D341Med (cell line): ENCODE measurements around the gene WIZ.

ENCODE experiments used
- DNase-seq: peaks from one replicate; pipeline ENCODE4 v3.0.0; 2012; ENCODE audit warnings: low spot score

The WIZ gene

DNA sequence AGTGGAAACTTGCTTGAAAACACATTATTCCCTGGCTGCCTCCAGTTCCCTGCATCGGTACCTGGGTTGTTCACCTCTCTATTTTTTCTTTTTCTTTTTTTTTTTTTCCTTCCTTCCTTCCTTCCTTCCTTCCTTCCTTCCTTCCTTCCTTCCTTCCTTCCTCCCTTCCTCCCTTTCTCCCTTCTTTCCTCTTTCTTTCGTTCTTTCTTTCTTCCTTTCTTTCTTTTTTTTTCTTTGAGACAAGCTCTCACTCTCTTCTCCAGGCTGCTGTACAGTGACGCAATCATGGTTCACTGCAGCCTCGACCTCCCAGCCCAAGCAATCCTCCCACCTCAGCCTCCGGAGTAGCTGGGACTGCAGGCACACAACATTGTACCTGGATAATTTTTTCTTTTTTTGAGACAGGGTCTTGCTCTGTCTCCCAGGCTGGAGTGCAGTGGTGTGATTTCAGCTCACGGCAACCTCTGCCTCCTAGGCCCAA is 18.0 kb upstream of the WIZ start:
- DNase-seq = no peak

DNA sequence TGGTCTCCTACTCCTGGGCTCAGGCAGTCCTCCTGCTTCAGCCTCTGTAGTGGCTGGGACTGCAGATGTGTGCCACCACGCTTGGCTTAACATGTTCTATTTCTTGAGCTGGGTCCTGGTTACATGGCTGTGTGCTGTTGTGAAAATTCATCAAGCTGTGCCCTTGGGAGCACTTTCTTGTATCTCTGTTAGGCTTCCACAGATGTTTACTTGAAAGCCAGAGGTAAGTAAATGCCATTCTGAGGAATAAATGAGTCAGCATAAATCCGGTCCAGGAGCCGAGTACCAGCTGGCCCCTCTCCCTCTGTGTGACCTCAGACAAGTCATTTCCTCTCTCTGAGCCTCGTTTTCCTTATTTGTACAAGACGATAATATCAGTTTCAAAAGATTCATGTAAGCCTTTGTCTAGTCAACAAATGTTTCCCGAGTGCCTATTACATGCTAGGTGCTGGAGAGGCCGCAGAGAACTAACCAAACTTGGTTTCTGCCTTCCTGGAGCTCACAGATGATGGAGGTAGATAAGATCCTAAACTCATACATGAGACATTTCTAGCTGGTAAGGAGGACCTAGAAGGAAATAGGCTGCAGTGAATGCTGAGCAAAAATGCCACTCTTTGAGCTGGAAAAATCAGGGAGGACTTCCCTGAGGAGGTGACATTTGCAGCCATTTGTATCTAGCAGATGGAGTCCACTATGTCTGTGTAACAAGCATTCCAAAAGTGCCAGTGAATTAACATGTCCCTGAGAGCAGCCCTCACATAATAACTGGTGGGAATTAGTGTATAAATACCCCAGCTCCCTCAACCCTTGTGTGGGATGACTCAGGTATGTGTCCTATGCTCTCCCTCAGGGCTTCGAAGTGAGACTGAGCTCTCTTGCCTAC is 17.3 kb upstream of the WIZ start:
- DNase-seq = no peak

DNA sequence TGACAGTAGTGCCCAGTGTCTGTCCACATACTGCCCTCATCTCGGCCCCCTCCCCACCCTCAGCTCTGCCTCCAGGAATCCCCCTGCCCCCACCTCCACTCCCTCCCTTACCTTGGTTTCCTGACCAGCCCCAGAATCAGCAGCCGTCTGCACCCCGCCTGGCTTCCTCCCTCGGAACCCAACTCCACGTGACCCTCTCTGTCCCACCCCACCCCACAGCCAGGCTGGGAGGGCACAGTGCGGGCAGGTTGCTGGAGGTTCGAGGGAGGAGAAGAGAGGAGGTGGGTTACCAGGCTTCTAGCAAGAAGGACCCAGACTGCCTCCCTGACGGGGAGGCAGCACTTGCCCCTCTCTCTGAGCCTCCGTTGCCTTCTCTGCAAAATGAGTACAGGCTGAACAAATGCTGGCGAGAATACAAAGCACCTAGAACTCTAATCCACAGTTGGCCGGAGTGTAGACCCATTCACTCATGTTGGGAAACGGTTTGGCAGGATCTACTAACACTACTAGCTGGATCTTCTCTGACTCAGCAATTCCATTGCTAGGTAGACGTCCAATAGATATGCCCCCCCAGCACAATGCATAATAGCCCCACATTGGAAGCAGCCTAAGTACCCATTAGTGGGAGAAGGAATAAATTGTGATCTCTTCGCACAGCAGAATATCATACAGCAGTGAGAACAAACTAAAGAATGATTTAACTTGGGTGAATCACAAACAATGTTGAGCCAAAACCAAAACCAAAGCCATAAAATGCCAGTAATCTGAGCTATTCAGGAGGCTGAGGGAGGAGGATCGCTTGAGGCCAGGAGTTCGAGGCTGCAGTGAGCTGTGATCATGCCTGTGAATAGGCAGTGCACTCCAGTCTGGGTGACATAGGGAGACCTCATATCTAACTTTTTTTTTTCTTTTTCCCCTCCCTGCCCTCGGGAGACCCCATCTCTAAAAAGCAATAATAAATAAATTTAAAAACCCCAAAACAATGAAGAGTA is 14.9 kb upstream of the WIZ start, which contains the start of gene RASAL3:
TSS of gene RASAL3 (minus strand) at position 151 of the 992 bp plus-strand sequence. CDS start 186 bp downstream, outside the sequence.
- DNase-seq = no peak

- DNase-seq = no peak
These were observed 14.2 kb upstream of the WIZ start for GRCh38 chr19:15463861-15464371.

- DNase-seq = no peak
These were observed 11.9 kb upstream of the WIZ start for GRCh38 chr19:15461694-15462093.

DNA sequence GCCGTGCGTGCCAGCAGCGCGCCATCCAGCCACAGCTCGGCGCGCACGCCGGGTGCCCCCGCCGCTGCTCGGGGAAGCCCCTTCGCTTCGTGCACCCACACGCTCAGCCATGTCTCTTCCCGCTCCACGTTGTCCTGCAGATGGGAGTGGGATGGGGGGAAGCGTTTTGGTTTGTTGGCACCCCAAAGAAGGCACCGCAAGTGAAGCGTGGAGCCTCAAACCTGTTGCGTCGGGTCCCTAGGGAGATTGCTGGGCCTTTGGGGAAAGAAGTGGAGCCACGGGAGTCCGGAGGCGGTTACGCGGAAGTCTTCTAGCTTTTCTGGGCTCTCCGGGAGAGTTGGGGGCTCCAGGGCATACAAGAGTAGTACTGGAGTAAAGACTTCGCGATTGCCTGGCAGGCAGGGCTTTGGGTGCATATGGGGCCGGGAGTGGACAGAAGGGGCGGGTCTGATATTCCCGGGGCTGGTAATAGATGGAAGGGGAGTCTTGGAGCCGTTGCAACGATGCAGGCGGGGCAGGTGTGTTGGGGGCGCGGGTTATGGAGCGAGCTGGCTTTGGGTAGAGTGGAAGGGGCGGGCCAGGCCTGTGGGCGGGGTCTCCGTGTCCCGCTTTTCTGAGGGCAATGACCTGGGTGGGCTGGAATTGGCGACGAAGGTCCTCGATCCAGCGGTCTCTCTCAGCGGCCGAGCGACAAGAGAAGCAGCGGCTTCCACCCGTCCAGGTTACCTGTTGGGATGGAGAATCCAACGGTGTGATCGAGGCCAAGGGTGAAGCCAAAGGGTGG is 8.1 kb upstream of the WIZ start:
- no peak for DNase-seq

- DNase-seq = peak; percentile 70
These were observed 7.3 kb upstream of the WIZ start for GRCh38 chr19:15456871-15457700.

- DNase-seq = no peak
These were observed 6.7 kb upstream of the WIZ start for GRCh38 chr19:15456441-15456840.

DNA sequence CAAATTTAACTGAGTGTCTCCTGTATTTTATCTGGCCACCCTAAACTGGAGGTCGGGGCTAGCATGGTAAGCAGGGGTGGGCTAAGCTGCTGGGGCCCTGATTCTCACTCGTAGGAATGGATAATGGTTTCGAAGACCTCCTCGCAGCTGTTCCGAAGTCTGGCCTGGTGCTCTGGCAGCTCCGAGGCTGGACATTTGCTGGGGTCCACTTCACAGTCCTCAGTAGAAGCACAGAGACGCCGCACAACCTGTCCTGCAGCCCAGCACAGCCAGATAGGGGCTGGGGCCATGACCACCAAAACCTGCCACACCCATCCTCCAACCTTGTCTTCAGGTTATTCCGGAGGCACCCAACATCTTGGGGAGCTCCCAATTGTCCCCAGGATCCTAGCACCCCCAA is 6.2 kb upstream of the WIZ start:
- no peak for DNase-seq

- no peak for DNase-seq
These were observed 4.4 kb upstream of the WIZ start for GRCh38 chr19:15453906-15454860.

GRCh38 chr19:15453091-15453578 is 3.4 kb upstream of the WIZ start:
- no peak for DNase-seq

DNA sequence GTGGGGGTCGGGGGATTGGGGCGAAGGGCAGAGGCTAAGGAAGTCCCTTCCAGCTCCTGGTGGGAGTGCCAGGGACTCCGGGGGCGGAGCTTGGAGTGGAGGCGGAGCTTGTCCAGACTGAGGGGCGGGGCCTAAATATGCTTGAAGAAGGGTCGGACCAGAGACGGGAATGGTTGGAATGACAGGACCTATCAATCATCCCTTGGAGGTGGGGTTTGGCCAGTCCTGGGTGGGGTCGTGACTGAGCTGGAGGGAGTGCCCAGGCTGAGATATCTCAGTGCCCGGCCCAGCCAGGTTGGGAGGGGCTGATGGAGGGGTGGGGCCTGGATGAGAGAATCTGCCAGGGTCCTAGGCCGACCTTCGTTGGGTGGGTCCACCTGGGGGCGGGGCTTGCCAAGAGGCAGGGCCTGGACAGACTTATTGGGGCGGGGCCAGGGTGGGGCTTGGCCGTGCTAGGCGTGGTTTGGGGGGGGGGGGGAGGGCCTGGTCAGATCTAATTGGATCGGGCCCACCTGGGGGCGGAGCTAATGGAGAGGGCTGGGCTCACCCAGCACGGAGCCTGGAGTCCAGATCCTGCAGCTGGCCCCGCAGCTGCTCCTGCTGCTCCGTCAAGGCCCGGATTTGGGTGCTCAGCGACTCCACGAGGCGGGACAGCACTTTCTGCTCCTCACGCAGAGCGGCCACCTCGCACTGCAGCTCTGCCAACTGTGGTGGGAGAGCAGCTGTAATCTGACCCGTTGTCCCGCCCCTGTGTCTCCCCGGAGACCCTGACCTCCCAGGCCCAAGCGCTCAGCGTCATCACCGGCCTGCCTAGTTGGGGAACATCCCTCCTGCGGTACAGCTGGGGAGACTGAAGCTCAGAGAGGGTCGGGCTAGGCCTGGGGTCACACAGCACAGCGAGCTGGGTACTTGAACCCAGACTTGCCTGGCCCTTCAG is 2.6 kb upstream of the WIZ start:
- peak; percentile 86 for DNase-seq

- DNase-seq = no peak
These were observed 753 bp upstream of the WIZ start for GRCh38 chr19:15450528-15450890.

DNA sequence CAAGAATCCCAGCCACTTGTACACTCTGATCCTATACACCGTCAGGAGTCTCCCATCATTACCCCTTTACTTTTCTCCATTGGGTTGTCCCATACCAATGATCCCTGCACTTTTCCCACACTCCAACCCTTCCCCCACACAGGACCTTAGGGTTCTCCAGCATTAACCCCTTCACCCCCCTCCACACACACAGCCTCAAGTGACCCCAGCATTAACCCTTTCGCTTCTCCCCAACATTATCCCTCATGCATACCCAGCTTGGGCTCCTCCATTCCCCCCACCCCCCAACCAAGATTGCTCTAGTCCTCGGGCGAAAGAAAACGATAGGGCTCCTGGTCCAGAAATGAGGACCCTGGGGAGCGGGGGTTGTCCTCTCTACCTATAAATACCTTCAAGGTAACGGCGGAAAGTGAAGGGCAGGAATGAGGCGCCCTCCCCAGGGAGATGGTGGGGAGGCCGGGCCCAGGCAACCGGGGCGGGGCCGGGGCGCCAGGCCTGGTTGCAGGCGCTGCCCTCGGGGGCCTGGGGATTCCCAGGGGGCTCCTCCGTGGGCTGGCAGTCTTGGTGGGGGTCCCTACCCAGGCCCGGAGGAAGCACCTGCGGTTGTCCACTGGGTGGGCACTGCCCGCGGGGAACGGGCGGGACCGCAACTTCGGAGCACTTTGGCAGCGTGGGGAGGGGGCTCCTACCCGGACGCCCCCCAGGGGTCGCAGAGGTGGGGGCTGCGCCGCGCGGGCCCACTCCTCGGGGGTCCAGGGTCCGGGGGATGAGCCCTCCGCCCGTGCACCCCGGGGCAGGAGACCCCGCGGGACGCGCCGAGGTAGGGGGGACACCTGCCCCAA is 757 bp downstream of the WIZ start:
- DNase-seq = no peak

DNA sequence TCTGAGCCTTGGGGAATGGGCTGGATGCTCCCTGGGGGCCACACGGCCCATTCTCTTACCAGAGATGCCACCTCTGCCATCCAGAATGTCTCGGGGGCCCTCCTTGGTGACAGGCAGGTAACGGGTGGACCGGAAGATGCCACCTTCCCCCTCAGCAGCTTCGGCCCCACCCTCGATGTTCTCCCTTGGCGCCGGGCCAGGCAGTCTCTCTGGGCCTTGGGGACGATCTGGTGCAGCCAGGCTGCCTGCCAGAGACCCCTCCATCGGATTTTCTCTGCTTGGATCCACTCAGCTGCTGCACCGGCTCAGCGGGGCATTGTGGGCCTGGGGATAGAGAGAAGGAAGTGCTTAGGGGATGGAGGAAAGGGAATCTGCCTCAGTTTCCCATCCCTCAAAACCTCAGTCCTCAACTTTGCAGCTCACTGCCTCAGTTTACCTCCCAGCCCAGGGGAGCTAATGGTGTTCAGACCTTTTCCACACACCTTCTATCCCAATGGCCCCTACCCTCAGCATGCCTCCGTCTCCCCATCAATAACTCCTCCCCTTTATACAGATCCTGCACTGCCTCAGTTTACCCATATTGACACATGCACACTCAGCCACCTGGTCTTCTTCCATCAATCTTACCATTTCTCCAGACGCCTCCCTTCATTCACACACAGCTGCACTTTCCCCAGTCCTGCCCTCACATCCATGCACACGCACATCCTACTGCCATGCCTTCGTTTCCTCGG is 1.5 kb downstream of the WIZ start:
- DNase-seq = no peak

GRCh38 chr19:15447057-15447456 is 2.7 kb downstream of the WIZ start:
- no peak for DNase-seq
